PC-3 (cell line): Measurements from ENCODE around the gene PABPN1L. TPM values are rescaled to one million over a fixed set of nuclear protein-coding genes. Genes with fewer than 3 reads are reported as not detected.

Source experiments
- ATAC-seq: fragments of 200-7000 bp; cut with Tn5 transposase; 2 replicates; pipeline ENCODE4 v1.9.1; 2020; ENCODE audit warnings: mild to moderate bottlenecking, moderate library complexity
- BruUV-seq: library from RNA; stranded (reverse); fragments of 400-500 nt; replicated peaks from 2 replicates; lab custom pipeline; 2021; lab: Mats Ljungman, UMichigan
- CTCF ChIA-PET: fragments of 300-600 bp; sonication (Branson Sonifier 250); formaldehyde crosslinking; loops from one replicate; lab custom pipeline; 2022; ENCODE audit warnings: antibody characterized with exemption; lab: Charles Lee
- POLR2A ChIA-PET: fragments of 300-600 bp; sonication (Branson Sonifier 250); formaldehyde crosslinking; loops from one replicate; lab custom pipeline; 2022; ENCODE audit warnings: antibody characterized with exemption; ENCODE audit not compliant: unreplicated experiment; lab: Charles Lee
- DNase-seq: peaks from one replicate; pipeline ENCODE4 v3.0.0-alpha.2; 2015
- H2AFZ ChIP-seq: fragments of 300-600 bp; sonication (generic); 2 replicates; pipeline ENCODE4 v1.6.0; 2016; ENCODE audit warnings: antibody characterized with exemption, low read length
- H3F3A ChIP-seq: fragments of 300-600 bp; sonication (generic); one replicate; pipeline ENCODE4 v1.6.0; 2017; ENCODE audit warnings: antibody characterized with exemption, low read length, control low read depth, mild to moderate bottlenecking; ENCODE audit not compliant: unreplicated experiment
- H3K27ac ChIP-seq: fragments of 300-600 bp; sonication (generic); 2 replicates; pipeline ENCODE4 v1.5.1; 2016; ENCODE audit warnings: mild to moderate bottlenecking, low read length
- H3K27me3 ChIP-seq: fragments of 300-600 bp; sonication (generic); 2 replicates; pipeline ENCODE4 v1.6.1; 2016; ENCODE audit warnings: low read length, mixed read lengths
- H3K36me3 ChIP-seq: fragments of 300-600 bp; sonication (generic); 2 replicates; pipeline ENCODE4 v1.6.1; 2016; ENCODE audit warnings: low read depth, mixed run types, low read length, mixed read lengths
- H3K4me1 ChIP-seq: fragments of 300-600 bp; sonication (generic); 2 replicates; pipeline ENCODE4 v1.5.1; 2016; ENCODE audit warnings: low read length; ENCODE audit not compliant: insufficient read depth
- H3K4me2 ChIP-seq: fragments of 300-600 bp; sonication (generic); 2 replicates; pipeline ENCODE4 v1.6.0; 2016; ENCODE audit warnings: low read length
- H3K4me3 ChIP-seq: fragments of 300-600 bp; sonication (generic); 2 replicates; pipeline ENCODE4 v1.5.1; 2016; ENCODE audit warnings: mild to moderate bottlenecking, low read length, mixed read lengths
- H3K79me2 ChIP-seq: fragments of 300-600 bp; sonication (generic); 2 replicates; pipeline ENCODE4 v1.6.1; 2017; ENCODE audit warnings: low read length, mixed read lengths
- H3K9ac ChIP-seq: fragments of 300-600 bp; sonication (generic); 2 replicates; pipeline ENCODE4 v1.6.0; 2016; ENCODE audit warnings: mild to moderate bottlenecking, low read length
- H3K9me2 ChIP-seq: fragments of 300-600 bp; sonication (generic); replicated peaks from 2 replicates; pipeline ENCODE4 v1.6.1; 2016; ENCODE audit warnings: mixed run types, low read length, mixed read lengths
- H3K9me3 ChIP-seq: fragments of 300-600 bp; sonication (generic); 2 replicates; pipeline ENCODE4 v1.6.1; 2016; ENCODE audit warnings: low read length, mixed read lengths
- H4K20me1 ChIP-seq: fragments of 300-600 bp; sonication (generic); 2 replicates; pipeline ENCODE4 v1.6.1; 2016; ENCODE audit warnings: low read length, mixed read lengths
- EZH2 ChIP-seq: fragments of 300-600 bp; sonication (generic); IDR thresholded peaks from one replicate; pipeline ENCODE4 v1.6.1; 2017; ENCODE audit warnings: antibody characterized with exemption, mild to moderate bottlenecking, low read length; ENCODE audit not compliant: unreplicated experiment
- EZH2phosphoT487 ChIP-seq: fragments of 300-600 bp; sonication (generic); IDR thresholded peaks from 2 replicates; pipeline ENCODE4 v1.6.1; 2018; ENCODE audit warnings: mild to moderate bottlenecking, antibody characterized with exemption, low read length, borderline replicate concordance
- intact Hi-C: fragments of 100-400 bp; cut with micrococcal nuclease; formaldehyde crosslinking; loops from 2 replicates; pipeline ENCODE4 v1.9.0; 2023
- total RNA-seq: library from RNA; depleted of rRNA; stranded (reverse); fragments of >200 nt; gene quantifications from 2 replicates; pipeline ENCODE4 v1.2.3, GENCODE V29; 2014
- TF ChIP-seq, protein P1 (sequence below): fragments of 300-600 bp; sonication (generic); conservative IDR thresholded peaks from 2 replicates; pipeline ENCODE4 v1.5.1; 2017; ENCODE audit warnings: antibody characterized with exemption, low read depth, mild to moderate bottlenecking, low read length

PABPN1L gene
- total RNA-seq, 1 experiment from 2014 or later = not detected

DNA sequence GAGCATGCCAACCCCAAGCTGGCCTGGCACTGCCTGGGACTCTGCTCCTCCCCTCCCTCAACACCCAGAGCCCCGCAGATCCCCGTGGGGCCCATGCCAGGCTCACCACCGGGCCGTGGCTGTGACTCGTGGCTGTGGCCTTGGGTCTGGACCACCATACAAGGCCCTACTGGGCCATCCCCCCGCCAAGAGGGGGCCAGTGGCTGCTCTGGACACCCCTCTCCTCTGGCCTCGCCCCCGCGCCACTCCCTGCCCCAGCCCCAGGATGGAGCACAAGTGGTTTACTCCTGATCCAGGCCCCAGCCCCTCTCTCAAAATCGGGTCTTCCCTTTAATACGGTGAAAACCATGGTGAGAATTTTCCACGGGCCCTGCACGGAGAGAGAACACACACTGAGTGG lies 3.0 kb downstream of the PABPN1L start:
- POLR2A ChIA-PET = no interaction called here
- TF ChIP-seq EZH2 (no peak), EZH2phosphoT487 (no peak)
- TF ChIP-seq, protein P1, sequence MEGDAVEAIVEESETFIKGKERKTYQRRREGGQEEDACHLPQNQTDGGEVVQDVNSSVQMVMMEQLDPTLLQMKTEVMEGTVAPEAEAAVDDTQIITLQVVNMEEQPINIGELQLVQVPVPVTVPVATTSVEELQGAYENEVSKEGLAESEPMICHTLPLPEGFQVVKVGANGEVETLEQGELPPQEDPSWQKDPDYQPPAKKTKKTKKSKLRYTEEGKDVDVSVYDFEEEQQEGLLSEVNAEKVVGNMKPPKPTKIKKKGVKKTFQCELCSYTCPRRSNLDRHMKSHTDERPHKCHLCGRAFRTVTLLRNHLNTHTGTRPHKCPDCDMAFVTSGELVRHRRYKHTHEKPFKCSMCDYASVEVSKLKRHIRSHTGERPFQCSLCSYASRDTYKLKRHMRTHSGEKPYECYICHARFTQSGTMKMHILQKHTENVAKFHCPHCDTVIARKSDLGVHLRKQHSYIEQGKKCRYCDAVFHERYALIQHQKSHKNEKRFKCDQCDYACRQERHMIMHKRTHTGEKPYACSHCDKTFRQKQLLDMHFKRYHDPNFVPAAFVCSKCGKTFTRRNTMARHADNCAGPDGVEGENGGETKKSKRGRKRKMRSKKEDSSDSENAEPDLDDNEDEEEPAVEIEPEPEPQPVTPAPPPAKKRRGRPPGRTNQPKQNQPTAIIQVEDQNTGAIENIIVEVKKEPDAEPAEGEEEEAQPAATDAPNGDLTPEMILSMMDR = no peak
- Histone ChIP-seq H3K4me2 (no peak overlapping the region), H3K27me3 (no peaks in the 10 kb centered on the region), H3K9ac (no peak overlapping the region), H2AFZ (no peak overlapping the region), H3K27ac (no peak overlapping the region), H3K79me2 (peaks cover 4% of the 10 kb centered on the region), H3K36me3 (no peaks in the 10 kb centered on the region), H4K20me1 (no peaks in the 10 kb centered on the region), H3K4me1 (no peaks in the 10 kb centered on the region), H3K9me2 (no peaks in the 10 kb centered on the region), H3F3A (no peaks in the 10 kb centered on the region), H3K9me3 (no peaks in the 10 kb centered on the region), H3K4me3 (no peak overlapping the region)
- BruUV-seq = no TSS peak
- CTCF ChIA-PET = no interaction called here
- intact Hi-C loops = no loop called here
- ATAC-seq (no peak), DNase-seq (no peak)

DNA sequence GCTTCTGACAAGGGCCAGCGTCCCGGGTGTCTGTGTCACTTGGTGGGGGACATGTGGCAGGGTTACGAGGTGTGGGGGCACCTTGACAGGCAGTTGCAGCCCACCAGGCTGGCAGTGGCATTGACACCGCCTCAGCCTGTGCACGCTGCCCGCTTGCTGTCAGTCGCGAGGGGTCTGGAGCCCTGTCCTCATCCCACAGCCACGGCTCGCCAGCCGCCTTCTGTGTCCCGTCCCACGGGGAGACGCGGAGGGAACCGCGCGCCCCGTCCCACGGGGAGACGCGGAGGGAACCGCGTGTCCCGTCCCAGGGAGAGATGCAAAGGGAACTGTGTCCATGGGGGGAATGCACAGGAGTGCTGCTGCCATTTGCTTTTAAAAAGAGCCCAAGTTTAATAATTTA lies 3.5 kb downstream of the PABPN1L start:
- no peak overlapping the region for H3K4me2 ChIP-seq
- ChIA-PET POLR2A (no interaction called here), CTCF (no interaction called here)
- no peak overlapping the region for H3K9ac ChIP-seq
- no peaks in the 10 kb centered on the region for H3K9me3 ChIP-seq
- no peaks in the 10 kb centered on the region for H3K27me3 ChIP-seq
- H3F3A ChIP-seq = no peaks in the 10 kb centered on the region
- BruUV-seq = no TSS peak
- H3K4me3 ChIP-seq = no peak overlapping the region
- intact Hi-C loops = no loop called here
- no peaks in the 10 kb centered on the region for H3K9me2 ChIP-seq
- H2AFZ ChIP-seq = no peak overlapping the region
- peaks cover 8% of the 10 kb centered on the region for H3K79me2 ChIP-seq
- no peaks in the 10 kb centered on the region for H3K36me3 ChIP-seq
- DNase-seq = no peak
- H3K27ac ChIP-seq = no peak overlapping the region
- H3K4me1 ChIP-seq = 0 out of 2 replicates have a peak, but pooled peaks cover 4% of the 10 kb centered on the region
- TF ChIP-seq EZH2phosphoT487 (no peak), EZH2 (no peak)
- TF ChIP-seq, protein P1 = no peak
- no peaks in the 10 kb centered on the region for H4K20me1 ChIP-seq
- no peak for ATAC-seq

DNA sequence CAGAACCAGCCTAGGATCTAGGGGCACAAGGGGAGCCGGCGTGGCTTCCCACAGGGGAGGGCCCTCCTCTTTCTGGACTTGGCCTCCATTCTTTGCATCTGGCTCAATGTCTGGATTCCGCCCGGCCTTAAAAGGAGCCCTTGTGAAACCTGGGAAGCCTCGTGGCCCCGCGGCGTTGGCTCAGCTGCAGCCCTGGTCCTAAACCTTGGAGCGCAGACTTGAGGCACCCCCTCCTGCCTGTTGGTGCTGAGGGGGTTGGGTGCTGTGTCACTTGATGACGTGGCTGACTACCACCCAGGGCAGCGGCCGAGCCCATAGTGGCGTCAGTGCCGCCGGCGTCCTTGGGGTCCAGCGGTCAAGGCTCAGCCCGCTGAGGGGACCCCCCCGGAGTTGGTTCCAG lies 5.1 kb downstream of the PABPN1L start:
- TF ChIP-seq EZH2phosphoT487 (no peak), EZH2 (no peak)
- TF ChIP-seq, protein P1 = no peak
- Histone ChIP-seq H3K79me2 (peaks cover 18% of the 10 kb centered on the region), H3K4me2 (no peak overlapping the region), H3K4me3 (no peak overlapping the region), H3K4me1 (0 out of 2 replicates have a peak, but pooled peaks cover 6% of the 10 kb centered on the region), H3K27me3 (no peaks in the 10 kb centered on the region), H3K27ac (no peak overlapping the region), H3K9me3 (no peaks in the 10 kb centered on the region), H3K9me2 (no peaks in the 10 kb centered on the region), H3K9ac (no peak overlapping the region), H2AFZ (no peak overlapping the region), H3F3A (no peaks in the 10 kb centered on the region), H4K20me1 (no peaks in the 10 kb centered on the region), H3K36me3 (no peaks in the 10 kb centered on the region)
- DNase-seq (no peak), ATAC-seq (no peak)
- BruUV-seq = no TSS peak
- CTCF ChIA-PET = no interaction called here
- POLR2A ChIA-PET = no interaction called here
- intact Hi-C loops = no loop called here
